ENCODE data around the gene MAPK8. TPM values are rescaled to one million over a fixed set of nuclear protein-coding genes. Genes with fewer than 3 reads are reported as not detected.

The MAPK8 gene
- total and polyA plus RNA-seq, 3 donors from 2014 or later = 91.8 to 114 (median 98.8) TPM

- TF ChIP-seq POLR2A (IDR thresholded peaks at IDR 0.05) (no peak), CTCF (IDR thresholded peaks at IDR 0.05) (no peak)
- no peak for DNase-seq
- no peaks in the 10 kb centered on the region for H3K27me3 ChIP-seq
- 60 to 65% methylated on average over 5 of the region's 5 CpGs for WGBS, 2 donors
- H3K27ac ChIP-seq = no peak overlapping the region
- no peaks in the 10 kb centered on the region for H3K9me3 ChIP-seq
- intact Hi-C loops (cut with DNase I; ENCODE audit: low total_unique reads) = no loop called here
- H3K4me1 ChIP-seq = peaks cover 21% of the 10 kb centered on the region
- no peak overlapping the region for H3K4me3 ChIP-seq
- no peaks in the 10 kb centered on the region for H3K36me3 ChIP-seq (ENCODE audit: low read depth, missing control alignments)
Measured at GRCh38 chr10:48285710-48286109, 20.8 kb upstream of the MAPK8 start.

- no peak for TF ChIP-seq CTCF (IDR thresholded peaks at IDR 0.05)
- no peak for TF ChIP-seq POLR2A (IDR thresholded peaks at IDR 0.05)
- H3K4me1 ChIP-seq = peaks cover 21% of the 10 kb centered on the region
- H3K36me3 ChIP-seq (ENCODE audit: low read depth, missing control alignments) = no peaks in the 10 kb centered on the region
- H3K27me3 ChIP-seq = no peaks in the 10 kb centered on the region
- H3K4me3 ChIP-seq = no peak overlapping the region
- H3K9me3 ChIP-seq = no peaks in the 10 kb centered on the region
- DNase-seq = no peak
- intact Hi-C loops (cut with DNase I; ENCODE audit: low total_unique reads) = no loop called here
- H3K27ac ChIP-seq = no peak overlapping the region
- 90 to 100% methylated on average over 1 of the region's 1 CpG for WGBS, 2 donors
Measured at GRCh38 chr10:48286356-48286755, 20.1 kb upstream of the MAPK8 start.

- intact Hi-C loops (cut with DNase I; ENCODE audit: low total_unique reads) = no loop called here
- Histone ChIP-seq H3K4me1 (peaks cover 21% of the 10 kb centered on the region), H3K9me3 (no peaks in the 10 kb centered on the region), H3K36me3 (ENCODE audit: low read depth, missing control alignments) (no peaks in the 10 kb centered on the region), H3K27ac (no peak overlapping the region), H3K4me3 (no peak overlapping the region), H3K27me3 (no peaks in the 10 kb centered on the region)
- WGBS, 2 donors = 39 to 70% methylated on average over 11 to 13 of the region's 13 CpGs
- DNase-seq = peak; percentile 84
- TF ChIP-seq POLR2A (IDR thresholded peaks at IDR 0.05) = no peak
- no peak for TF ChIP-seq CTCF (IDR thresholded peaks at IDR 0.05)
Measured at GRCh38 chr10:48287417-48288391, 18.8 kb upstream of the MAPK8 start.

- Histone ChIP-seq H3K9me3 (no peaks in the 10 kb centered on the region), H3K36me3 (ENCODE audit: low read depth, missing control alignments) (no peaks in the 10 kb centered on the region), H3K27me3 (no peaks in the 10 kb centered on the region), H3K27ac (no peak overlapping the region), H3K4me3 (no peak overlapping the region), H3K4me1 (peaks cover 21% of the 10 kb centered on the region)
- no peak for TF ChIP-seq CTCF (IDR thresholded peaks at IDR 0.05)
- no peak for TF ChIP-seq POLR2A (IDR thresholded peaks at IDR 0.05)
- intact Hi-C loops (cut with DNase I; ENCODE audit: low total_unique reads) = no loop called here
- WGBS, 2 donors = 88% methylated on average over 7 of the region's 7 CpGs
- DNase-seq = no peak
Measured at GRCh38 chr10:48288661-48289060, 17.8 kb upstream of the MAPK8 start.
